HEK293 (cell line): ENCODE measurements around the gene NCKAP5.

ENCODE experiments used
- CTCF ChIA-PET: fragments of 350-600 bp; formaldehyde crosslinking; extraction: SDS; loops from one replicate; lab custom pipeline; 2021; ENCODE audit warnings: antibody characterized with exemption; lab: Yijun Ruan, JAX
- POLR2A ChIA-PET: fragments of 300-600 bp; formaldehyde crosslinking; extraction: SDS; loops from one replicate; lab custom pipeline; 2020; ENCODE audit warnings: antibody characterized with exemption, inconsistent platforms; lab: Yijun Ruan, JAX
- H3K27ac ChIP-seq: fragments of 200-500 bp; sonication (Bioruptor generic); 2 replicates; pipeline ENCODE4 v1.5.1; 2014; ENCODE audit warnings: low read depth, low read length, control low read depth, inconsistent platforms; ENCODE audit errors: extremely low read depth
- H3K36me3 ChIP-seq, 2 experiments: fragments of 200-500 bp in 1 of 2; sonication (Bioruptor generic) in 1 of 2; 1 replicate in 1 of 2; 2 replicates in 1 of 2; pipeline ENCODE4 v1.5.1; 2014 to 2017; ENCODE audit warnings: inconsistent platforms in 2 of 2, low read length in 2 of 2; ENCODE audit not compliant: control insufficient read depth in 2 of 2, insufficient read depth in 1 of 2
- H3K4me1 ChIP-seq: fragments of 200-500 bp; sonication (Bioruptor generic); 2 replicates; pipeline ENCODE4 v1.5.1; 2014; ENCODE audit warnings: mild to moderate bottlenecking, low read length, inconsistent platforms; ENCODE audit not compliant: control insufficient read depth, insufficient read depth
- H3K4me3 ChIP-seq: 2 replicates; pipeline ENCODE4 v1.5.1; 2011; ENCODE audit warnings: low read depth, mild to moderate bottlenecking, control low read depth, low read length, moderate library complexity
- H3K9me3 ChIP-seq: fragments of 200-500 bp; sonication (Bioruptor generic); 2 replicates; pipeline ENCODE4 v1.5.1; 2014; ENCODE audit warnings: low read depth, low read length, inconsistent platforms; ENCODE audit not compliant: control insufficient read depth, insufficient read depth
- BCL11B ChIP-seq: fragments of 450-650 bp; formaldehyde crosslinking; IDR thresholded peaks from 2 replicates; pipeline ENCODE4 v1.5.1; 2016; ENCODE audit warnings: low read depth, missing biosample characterization, missing genetic modification characterization
- FEZF1 ChIP-seq: fragments of 450-650 bp; formaldehyde crosslinking; IDR thresholded peaks from 2 replicates; pipeline ENCODE4 v1.5.1; 2016; ENCODE audit warnings: missing biosample characterization, missing genetic modification characterization
- HOXC10 ChIP-seq: sonication (generic); formaldehyde crosslinking; IDR thresholded peaks from 2 replicates; pipeline ENCODE4 v1.8.1; 2023; ENCODE audit warnings: mild to moderate bottlenecking, missing genetic modification reagents
- HOXD13 ChIP-seq: sonication (generic); formaldehyde crosslinking; IDR thresholded peaks from 2 replicates; pipeline ENCODE4 v1.8.0; 2022; ENCODE audit warnings: missing genetic modification reagents, borderline replicate concordance
- REPIN1 ChIP-seq: fragments of 450-650 bp; formaldehyde crosslinking; IDR thresholded peaks from 2 replicates; pipeline ENCODE4 v1.5.1; 2017; ENCODE audit warnings: missing biosample characterization, missing genetic modification characterization, low read depth
- ZBTB8A ChIP-seq: fragments of 450-650 bp; formaldehyde crosslinking; IDR thresholded peaks from 2 replicates; pipeline ENCODE4 v1.5.1; 2016; ENCODE audit warnings: missing biosample characterization, missing genetic modification characterization
- ZNF138 ChIP-seq: fragments of 450-650 bp; formaldehyde crosslinking; IDR thresholded peaks from 2 replicates; pipeline ENCODE4 v1.5.1; 2016; ENCODE audit warnings: missing biosample characterization, missing genetic modification characterization, borderline replicate concordance
- ZNF169 ChIP-seq: fragments of 450-650 bp; formaldehyde crosslinking; IDR thresholded peaks from 2 replicates; pipeline ENCODE4 v1.5.1; 2016; ENCODE audit warnings: missing biosample characterization, missing genetic modification characterization
- ZNF202 ChIP-seq: fragments of 450-650 bp; formaldehyde crosslinking; IDR thresholded peaks from 2 replicates; pipeline ENCODE4 v1.5.1; 2016; ENCODE audit warnings: missing biosample characterization, missing genetic modification characterization, borderline replicate concordance
- ZNF266 ChIP-seq: fragments of 450-650 bp; formaldehyde crosslinking; IDR thresholded peaks from 2 replicates; pipeline ENCODE4 v1.5.1; 2016; ENCODE audit warnings: missing biosample characterization, missing genetic modification characterization, low read depth
- ZNF311 ChIP-seq: fragments of 450-650 bp; formaldehyde crosslinking; IDR thresholded peaks from 2 replicates; pipeline ENCODE4 v1.5.1; 2017; ENCODE audit warnings: missing biosample characterization, missing genetic modification characterization, borderline replicate concordance
- ZNF37A ChIP-seq: fragments of 450-650 bp; IDR thresholded peaks from 2 replicates; pipeline ENCODE4 v1.5.1; 2018; ENCODE audit warnings: missing biosample characterization, missing genetic modification characterization
- ZNF654 ChIP-seq: fragments of 450-650 bp; formaldehyde crosslinking; IDR thresholded peaks from 2 replicates; pipeline ENCODE4 v1.5.1; 2016; ENCODE audit warnings: low read depth, missing biosample characterization, missing genetic modification characterization
- ZNF677 ChIP-seq: fragments of 450-650 bp; IDR thresholded peaks from 2 replicates; pipeline ENCODE4 v1.5.0; 2018; ENCODE audit warnings: missing biosample characterization, mild to moderate bottlenecking, missing genetic modification characterization, moderate library complexity
- ZNF747 ChIP-seq: fragments of 450-650 bp; formaldehyde crosslinking; IDR thresholded peaks from 2 replicates; pipeline ENCODE4 v1.5.1; 2016; ENCODE audit warnings: missing biosample characterization, missing genetic modification characterization
- ZNF791 ChIP-seq: fragments of 450-650 bp; formaldehyde crosslinking; IDR thresholded peaks from 2 replicates; pipeline ENCODE4 v1.5.1; 2016; ENCODE audit warnings: missing biosample characterization, missing genetic modification characterization
- TF ChIP-seq, protein P1 (sequence below): fragments of 450-650 bp; formaldehyde crosslinking; IDR thresholded peaks from 2 replicates; pipeline ENCODE4 v1.5.1; 2016; ENCODE audit warnings: missing biosample characterization, missing genetic modification characterization
- TF ChIP-seq, protein P2 (sequence below): fragments of 450-650 bp; formaldehyde crosslinking; IDR thresholded peaks from 2 replicates; pipeline ENCODE4 v1.5.1; 2016; ENCODE audit warnings: missing biosample characterization, missing genetic modification characterization
- TF ChIP-seq, protein P3 (sequence below): fragments of 450-650 bp; formaldehyde crosslinking; IDR thresholded peaks from 2 replicates; pipeline ENCODE4 v1.5.1; 2016; ENCODE audit warnings: missing biosample characterization, missing genetic modification characterization

NCKAP5 gene

DNA sequence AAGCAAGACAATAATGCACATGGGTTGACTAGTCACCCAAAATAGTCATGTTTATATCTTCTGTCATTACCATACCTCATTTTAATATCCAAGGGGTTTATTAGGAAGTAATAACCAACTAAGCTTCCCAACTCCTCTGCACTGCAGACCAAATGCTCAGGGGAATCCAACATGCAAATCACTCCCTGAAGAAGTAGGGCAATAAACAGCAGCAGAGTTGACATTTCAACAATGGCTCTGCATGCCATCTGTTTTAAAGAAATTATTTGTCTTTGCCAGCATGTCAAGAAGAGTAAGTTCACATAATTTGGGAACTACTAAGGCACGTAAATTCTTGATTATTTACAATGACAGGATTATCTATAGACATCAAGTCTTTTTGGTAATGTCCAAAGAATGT, 813.9 kb downstream of the NCKAP5 start:
- H3K9me3 ChIP-seq = no peaks in the 10 kb centered on the region
- ChIA-PET CTCF (interaction anchor here (0.7 kb wide), 1 partner anchor 70 kb away, joined by 3 read pairs; no protein-coding TSS in a partner anchor), POLR2A (no interaction called here)
- no peak for TF ChIP-seq ZNF654 (tag by site-specific recombination)
- no peak for TF ChIP-seq ZNF266 (tag by site-specific recombination)
- no peak for TF ChIP-seq ZNF169 (tag by site-specific recombination)
- no peak for TF ChIP-seq ZNF311
- TF ChIP-seq ZNF747 (tag by site-specific recombination) = no peak
- no peak for TF ChIP-seq ZNF138 (tag by site-specific recombination)
- TF ChIP-seq, protein P1, sequence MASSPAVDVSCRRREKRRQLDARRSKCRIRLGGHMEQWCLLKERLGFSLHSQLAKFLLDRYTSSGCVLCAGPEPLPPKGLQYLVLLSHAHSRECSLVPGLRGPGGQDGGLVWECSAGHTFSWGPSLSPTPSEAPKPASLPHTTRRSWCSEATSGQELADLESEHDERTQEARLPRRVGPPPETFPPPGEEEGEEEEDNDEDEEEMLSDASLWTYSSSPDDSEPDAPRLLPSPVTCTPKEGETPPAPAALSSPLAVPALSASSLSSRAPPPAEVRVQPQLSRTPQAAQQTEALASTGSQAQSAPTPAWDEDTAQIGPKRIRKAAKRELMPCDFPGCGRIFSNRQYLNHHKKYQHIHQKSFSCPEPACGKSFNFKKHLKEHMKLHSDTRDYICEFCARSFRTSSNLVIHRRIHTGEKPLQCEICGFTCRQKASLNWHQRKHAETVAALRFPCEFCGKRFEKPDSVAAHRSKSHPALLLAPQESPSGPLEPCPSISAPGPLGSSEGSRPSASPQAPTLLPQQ (tag by site-specific recombination) = no peak
- no peak for TF ChIP-seq HOXD13 (CRISPR knock-in tag)
- TF ChIP-seq, protein P2, sequence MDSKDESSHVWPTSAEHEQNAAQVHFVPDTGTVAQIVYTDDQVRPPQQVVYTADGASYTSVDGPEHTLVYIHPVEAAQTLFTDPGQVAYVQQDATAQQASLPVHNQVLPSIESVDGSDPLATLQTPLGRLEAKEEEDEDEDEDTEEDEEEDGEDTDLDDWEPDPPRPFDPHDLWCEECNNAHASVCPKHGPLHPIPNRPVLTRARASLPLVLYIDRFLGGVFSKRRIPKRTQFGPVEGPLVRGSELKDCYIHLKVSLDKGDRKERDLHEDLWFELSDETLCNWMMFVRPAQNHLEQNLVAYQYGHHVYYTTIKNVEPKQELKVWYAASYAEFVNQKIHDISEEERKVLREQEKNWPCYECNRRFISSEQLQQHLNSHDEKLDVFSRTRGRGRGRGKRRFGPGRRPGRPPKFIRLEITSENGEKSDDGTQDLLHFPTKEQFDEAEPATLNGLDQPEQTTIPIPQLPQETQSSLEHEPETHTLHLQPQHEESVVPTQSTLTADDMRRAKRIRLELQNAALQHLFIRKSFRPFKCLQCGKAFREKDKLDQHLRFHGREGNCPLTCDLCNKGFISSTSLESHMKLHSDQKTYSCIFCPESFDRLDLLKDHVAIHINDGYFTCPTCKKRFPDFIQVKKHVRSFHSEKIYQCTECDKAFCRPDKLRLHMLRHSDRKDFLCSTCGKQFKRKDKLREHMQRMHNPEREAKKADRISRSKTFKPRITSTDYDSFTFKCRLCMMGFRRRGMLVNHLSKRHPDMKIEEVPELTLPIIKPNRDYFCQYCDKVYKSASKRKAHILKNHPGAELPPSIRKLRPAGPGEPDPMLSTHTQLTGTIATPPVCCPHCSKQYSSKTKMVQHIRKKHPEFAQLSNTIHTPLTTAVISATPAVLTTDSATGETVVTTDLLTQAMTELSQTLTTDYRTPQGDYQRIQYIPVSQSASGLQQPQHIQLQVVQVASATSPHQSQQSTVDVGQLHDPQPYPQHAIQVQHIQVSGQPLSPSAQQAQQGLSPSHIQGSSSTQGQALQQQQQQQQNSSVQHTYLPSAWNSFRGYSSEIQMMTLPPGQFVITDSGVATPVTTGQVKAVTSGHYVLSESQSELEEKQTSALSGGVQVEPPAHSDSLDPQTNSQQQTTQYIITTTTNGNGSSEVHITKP (tag by site-specific recombination) = no peak
- TF ChIP-seq ZNF202 (tag by site-specific recombination) = no peak
- TF ChIP-seq ZNF677 = no peak
- TF ChIP-seq, protein P3, sequence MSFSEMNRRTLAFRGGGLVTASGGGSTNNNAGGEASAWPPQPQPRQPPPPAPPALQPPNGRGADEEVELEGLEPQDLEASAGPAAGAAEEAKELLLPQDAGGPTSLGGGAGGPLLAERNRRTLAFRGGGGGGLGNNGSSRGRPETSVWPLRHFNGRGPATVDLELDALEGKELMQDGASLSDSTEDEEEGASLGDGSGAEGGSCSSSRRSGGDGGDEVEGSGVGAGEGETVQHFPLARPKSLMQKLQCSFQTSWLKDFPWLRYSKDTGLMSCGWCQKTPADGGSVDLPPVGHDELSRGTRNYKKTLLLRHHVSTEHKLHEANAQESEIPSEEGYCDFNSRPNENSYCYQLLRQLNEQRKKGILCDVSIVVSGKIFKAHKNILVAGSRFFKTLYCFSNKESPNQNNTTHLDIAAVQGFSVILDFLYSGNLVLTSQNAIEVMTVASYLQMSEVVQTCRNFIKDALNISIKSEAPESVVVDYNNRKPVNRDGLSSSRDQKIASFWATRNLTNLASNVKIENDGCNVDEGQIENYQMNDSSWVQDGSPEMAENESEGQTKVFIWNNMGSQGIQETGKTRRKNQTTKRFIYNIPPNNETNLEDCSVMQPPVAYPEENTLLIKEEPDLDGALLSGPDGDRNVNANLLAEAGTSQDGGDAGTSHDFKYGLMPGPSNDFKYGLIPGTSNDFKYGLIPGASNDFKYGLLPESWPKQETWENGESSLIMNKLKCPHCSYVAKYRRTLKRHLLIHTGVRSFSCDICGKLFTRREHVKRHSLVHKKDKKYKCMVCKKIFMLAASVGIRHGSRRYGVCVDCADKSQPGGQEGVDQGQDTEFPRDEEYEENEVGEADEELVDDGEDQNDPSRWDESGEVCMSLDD (tag by site-specific recombination) = no peak
- TF ChIP-seq ZNF37A (tag by site-specific recombination) = no peak
- TF ChIP-seq ZBTB8A (tag by site-specific recombination) = no peak
- TF ChIP-seq HOXC10 (CRISPR knock-in tag) = no peak
- no peak for TF ChIP-seq FEZF1
- no peak for TF ChIP-seq BCL11B (tag by site-specific recombination)
- TF ChIP-seq ZNF791 (tag by site-specific recombination) = no peak
- no peak for TF ChIP-seq REPIN1 (tag by site-specific recombination)
- H3K4me3 ChIP-seq = no peak overlapping the region
- H3K27ac ChIP-seq = no peak overlapping the region
- no peaks in the 10 kb centered on the region for H3K36me3 ChIP-seq
- no peaks in the 10 kb centered on the region for H3K4me1 ChIP-seq
